ENCODE results near the gene NEUROG1. TPM values are rescaled to one million over a fixed set of nuclear protein-coding genes. Genes with fewer than 3 reads are reported as not detected.

Gene NEUROG1, protein sequence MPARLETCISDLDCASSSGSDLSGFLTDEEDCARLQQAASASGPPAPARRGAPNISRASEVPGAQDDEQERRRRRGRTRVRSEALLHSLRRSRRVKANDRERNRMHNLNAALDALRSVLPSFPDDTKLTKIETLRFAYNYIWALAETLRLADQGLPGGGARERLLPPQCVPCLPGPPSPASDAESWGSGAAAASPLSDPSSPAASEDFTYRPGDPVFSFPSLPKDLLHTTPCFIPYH
- not detected in 2 replicates for total RNA-seq

DNA sequence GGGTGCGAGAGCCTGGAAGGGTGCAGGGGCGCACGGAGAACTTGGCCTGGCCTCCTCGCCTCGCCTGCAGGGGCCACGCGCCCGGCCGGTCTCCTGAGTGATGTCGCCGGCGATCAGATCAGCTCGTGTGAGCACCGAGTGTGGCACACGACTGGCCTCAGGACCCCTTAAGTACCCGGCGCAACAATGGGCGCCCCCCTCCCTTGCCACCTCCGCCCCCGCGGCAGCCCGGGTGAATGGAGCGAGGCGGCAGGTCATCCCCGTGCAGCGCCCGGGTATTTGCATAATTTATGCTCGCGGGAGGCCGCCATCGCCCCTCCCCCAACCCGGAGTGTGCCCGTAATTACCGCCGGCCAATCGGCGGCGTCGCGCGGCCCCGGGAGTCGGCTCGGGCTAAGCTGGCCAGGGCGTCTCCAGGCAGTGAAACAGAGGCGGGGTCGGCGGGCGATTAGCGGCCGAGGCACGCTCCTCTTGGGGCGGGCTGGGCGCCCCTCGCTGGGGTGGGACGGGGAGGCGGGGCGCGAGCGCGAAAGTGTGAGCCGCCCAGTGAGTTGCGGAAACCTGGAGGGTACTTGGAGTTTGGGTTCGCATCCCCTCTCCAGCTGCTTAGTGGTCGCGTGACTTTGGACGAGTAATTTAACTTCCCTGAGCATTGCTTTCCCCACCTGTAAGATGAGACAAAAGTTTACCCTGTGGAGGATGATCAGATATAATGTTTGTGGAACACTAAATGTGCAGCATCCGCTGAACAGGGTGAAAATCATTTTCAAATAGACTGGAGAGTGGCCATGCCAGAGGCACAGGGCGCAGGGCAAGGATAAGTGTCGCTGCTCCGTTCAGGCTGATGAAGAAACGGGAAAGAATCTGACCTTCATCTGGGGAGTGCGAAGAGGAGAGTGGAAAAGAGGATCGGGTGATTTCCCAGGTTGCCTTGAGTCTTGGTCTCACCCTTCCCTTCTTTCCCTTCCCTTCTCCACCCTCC lies at the start of gene NEUROG1:
Gene NEUROG1 (minus strand): TSS at position 145 of the 982 bp plus-strand sequence. CDS start 274 bp downstream, outside the sequence.
- H3K4me3 ChIP-seq (ENCODE audit: low read depth, low read length): no peak within 1 kb of the TSS
- FAIRE-seq (no peak), DNase-seq (ENCODE audit: low read depth) (no peak)
- no peak for TF ChIP-seq CTCF (IDR thresholded peaks at IDR 0.05; ENCODE audit: insufficient read depth, low read length, severe bottlenecking)
- no peaks in the 10 kb centered on the region for H3K36me3 ChIP-seq (ENCODE audit: control insufficient read depth, insufficient read depth, low read length)
- peaks cover 62% of the 10 kb centered on the region for H3K27me3 ChIP-seq (ENCODE audit: control insufficient read depth, insufficient read depth, low read length)

GRCh38 chr5:135584918-135585317 lies 49.2 kb upstream of the NEUROG1 start:
- H3K27me3 ChIP-seq (ENCODE audit: control insufficient read depth, insufficient read depth, low read length): peaks cover 16% of the 10 kb centered on the region
- FAIRE-seq: no peak
- TF ChIP-seq CTCF (IDR thresholded peaks at IDR 0.05; ENCODE audit: insufficient read depth, low read length, severe bottlenecking): no peak
- H3K4me3 ChIP-seq (ENCODE audit: low read depth, low read length): no peak overlapping the region
- H3K36me3 ChIP-seq (ENCODE audit: control insufficient read depth, insufficient read depth, low read length): no peaks in the 10 kb centered on the region
- no peak for DNase-seq (ENCODE audit: low read depth)

DNA sequence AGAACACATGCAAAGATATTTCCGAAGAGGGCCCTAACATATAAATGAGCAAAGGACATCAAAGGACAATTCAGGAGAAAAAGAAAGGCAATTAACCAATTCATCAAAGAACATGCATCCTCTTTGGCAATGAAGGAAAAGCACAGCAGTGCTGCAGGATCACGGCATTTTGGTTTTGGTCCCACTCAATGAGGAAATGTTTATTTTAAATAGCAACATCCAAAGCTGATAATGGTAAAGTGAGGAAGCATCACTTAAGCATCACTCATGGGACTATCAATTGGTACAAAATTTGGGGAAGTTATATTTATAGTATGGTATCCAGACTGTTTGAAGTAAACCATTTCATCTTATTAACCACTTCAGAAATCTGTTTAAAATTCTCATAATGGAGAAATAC lies 48.5 kb upstream of the NEUROG1 start:
- no peaks in the 10 kb centered on the region for H3K36me3 ChIP-seq (ENCODE audit: control insufficient read depth, insufficient read depth, low read length)
- FAIRE-seq: no peak
- no peak for TF ChIP-seq CTCF (IDR thresholded peaks at IDR 0.05; ENCODE audit: insufficient read depth, low read length, severe bottlenecking)
- H3K27me3 ChIP-seq (ENCODE audit: control insufficient read depth, insufficient read depth, low read length): peaks cover 16% of the 10 kb centered on the region
- DNase-seq (ENCODE audit: low read depth): no peak
- H3K4me3 ChIP-seq (ENCODE audit: low read depth, low read length): no peak overlapping the region

DNA sequence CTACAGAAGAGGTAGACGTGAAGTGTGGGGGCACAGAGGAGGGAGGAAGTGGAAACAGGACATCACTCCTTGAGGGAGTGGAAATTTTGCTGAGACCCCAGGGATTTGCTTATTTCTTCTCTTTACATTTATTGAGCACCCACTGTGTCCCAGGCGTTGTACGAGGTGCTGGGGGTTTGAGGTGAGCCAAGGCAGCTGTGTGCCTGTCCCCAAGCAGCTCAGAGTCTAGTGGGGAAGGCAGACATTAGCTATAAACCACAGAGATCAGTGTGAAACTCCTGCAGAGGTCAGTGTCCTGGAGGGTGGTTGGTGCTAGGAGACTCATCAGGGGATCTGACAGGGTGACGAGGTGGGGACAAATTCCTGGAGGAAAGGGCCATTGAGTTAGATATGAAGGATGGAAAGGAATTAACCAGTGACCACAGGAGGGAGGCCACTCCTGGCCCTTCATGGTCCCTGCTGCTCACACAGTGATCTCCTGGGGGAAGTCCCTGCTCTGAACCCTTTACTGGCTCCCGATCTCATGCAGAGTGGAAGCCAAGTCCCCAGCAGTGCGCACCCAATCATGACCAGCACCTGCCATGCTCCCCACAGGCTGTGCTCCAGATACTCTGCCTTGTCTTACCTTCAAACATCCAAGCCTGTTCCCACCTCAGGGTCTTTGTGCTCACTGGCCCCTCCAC lies 46.5 kb upstream of the NEUROG1 start:
- Histone ChIP-seq H3K36me3 (ENCODE audit: control insufficient read depth, insufficient read depth, low read length) (no peaks in the 10 kb centered on the region), H3K4me3 (ENCODE audit: low read depth, low read length) (no peak overlapping the region), H3K27me3 (ENCODE audit: control insufficient read depth, insufficient read depth, low read length) (peaks cover 27% of the 10 kb centered on the region)
- DNase-seq (ENCODE audit: low read depth) (no peak), FAIRE-seq (no peak)
- no peak for TF ChIP-seq CTCF (IDR thresholded peaks at IDR 0.05; ENCODE audit: insufficient read depth, low read length, severe bottlenecking)

GRCh38 chr5:135578685-135579341 lies 43.0 kb upstream of the NEUROG1 start, which contains the start of gene CXCL14:
TSS of gene CXCL14 (minus strand) at chr5:135578991. CDS start at chr5:135578778, 213 bp downstream.
- Histone ChIP-seq H3K27me3 (ENCODE audit: control insufficient read depth, insufficient read depth, low read length) (peaks cover 25% of the 10 kb centered on the region), H3K36me3 (ENCODE audit: control insufficient read depth, insufficient read depth, low read length) (no peaks in the 10 kb centered on the region), H3K4me3 (ENCODE audit: low read depth, low read length) (peak within 1 kb of the TSS; percentile 39)
- FAIRE-seq (no peak), DNase-seq (ENCODE audit: low read depth) (peak; percentile 85)
- no peak for TF ChIP-seq CTCF (IDR thresholded peaks at IDR 0.05; ENCODE audit: insufficient read depth, low read length, severe bottlenecking)
